ENCODE measurements around the gene CTRB1. TPM values are rescaled to one million over a fixed set of nuclear protein-coding genes. Genes with fewer than 3 reads are reported as not detected.

Gene CTRB1
- total and polyA plus RNA-seq, 2 of the 13 experiments (the other 11 are each of a cell fraction or from before 2014, with no cell fraction given): not detected

- 0 out of 2 replicates have a peak, but pooled peaks have one; percentile 6 for TF ChIP-seq SNAPC4 (CRISPR knock-in tag; IDR thresholded peaks at IDR 0.05)
- no peak for TF ChIP-seq ZNF576 (CRISPR knock-in tag; IDR thresholded peaks at IDR 0.05)
- TF ChIP-seq SP5 (CRISPR knock-in tag; IDR thresholded peaks at IDR 0.05; ENCODE audit: borderline replicate concordance, low read depth): no peak
- 0 out of 2 replicates have a peak, but pooled peaks have one; percentile 9 for TF ChIP-seq PRDM15 (CRISPR knock-in tag; IDR thresholded peaks at IDR 0.05)
- no peak for TF ChIP-seq ZNF446 (CRISPR knock-in tag; IDR thresholded peaks at IDR 0.05)
- TF ChIP-seq KLF12 (CRISPR knock-in tag; IDR thresholded peaks at IDR 0.05; ENCODE audit: borderline replicate concordance): no peak
- TF ChIP-seq PAXIP1 (CRISPR knock-in tag; conservative IDR thresholded peaks at IDR 0.05): no peak
- no peak for TF ChIP-seq KLF16 (CRISPR knock-in tag; IDR thresholded peaks at IDR 0.05)
- TF ChIP-seq ZBTB46 (CRISPR knock-in tag; IDR thresholded peaks at IDR 0.05; ENCODE audit: borderline replicate concordance): no peak
- peak; percentile 32 for TF ChIP-seq HNRNPL (IDR thresholded peaks at IDR 0.05; ENCODE audit: low read depth, low read length)
- TF ChIP-seq, protein P1, sequence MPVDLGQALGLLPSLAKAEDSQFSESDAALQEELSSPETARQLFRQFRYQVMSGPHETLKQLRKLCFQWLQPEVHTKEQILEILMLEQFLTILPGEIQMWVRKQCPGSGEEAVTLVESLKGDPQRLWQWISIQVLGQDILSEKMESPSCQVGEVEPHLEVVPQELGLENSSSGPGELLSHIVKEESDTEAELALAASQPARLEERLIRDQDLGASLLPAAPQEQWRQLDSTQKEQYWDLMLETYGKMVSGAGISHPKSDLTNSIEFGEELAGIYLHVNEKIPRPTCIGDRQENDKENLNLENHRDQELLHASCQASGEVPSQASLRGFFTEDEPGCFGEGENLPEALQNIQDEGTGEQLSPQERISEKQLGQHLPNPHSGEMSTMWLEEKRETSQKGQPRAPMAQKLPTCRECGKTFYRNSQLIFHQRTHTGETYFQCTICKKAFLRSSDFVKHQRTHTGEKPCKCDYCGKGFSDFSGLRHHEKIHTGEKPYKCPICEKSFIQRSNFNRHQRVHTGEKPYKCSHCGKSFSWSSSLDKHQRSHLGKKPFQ (CRISPR knock-in tag; IDR thresholded peaks at IDR 0.05; ENCODE audit: insufficient replicate concordance): no peak
- TF ChIP-seq ZNF780A (CRISPR knock-in tag; IDR thresholded peaks at IDR 0.05): peak; percentile 12; the same call in 1 of the 2 replicates
Measured at GRCh38 chr16:75262800-75263127, 44.0 kb downstream of the CTRB1 start (continued).
